Fibroblast of upper back skin (primary cell): ENCODE data around the gene ARHGAP28.
A peak's percentile ranks its signal among the peaks of the same experiment; 100 is the strongest.
"Not testable (repeated sequence)": the region's sequence is repeated elsewhere in the genome, so short reads cannot be mapped to it uniquely, and the experiment has no call there.

Experiments used
- DNase-seq: peaks from one replicate; pipeline ENCODE4 v3.0.0-alpha.2; 2013

Gene ARHGAP28

DNA sequence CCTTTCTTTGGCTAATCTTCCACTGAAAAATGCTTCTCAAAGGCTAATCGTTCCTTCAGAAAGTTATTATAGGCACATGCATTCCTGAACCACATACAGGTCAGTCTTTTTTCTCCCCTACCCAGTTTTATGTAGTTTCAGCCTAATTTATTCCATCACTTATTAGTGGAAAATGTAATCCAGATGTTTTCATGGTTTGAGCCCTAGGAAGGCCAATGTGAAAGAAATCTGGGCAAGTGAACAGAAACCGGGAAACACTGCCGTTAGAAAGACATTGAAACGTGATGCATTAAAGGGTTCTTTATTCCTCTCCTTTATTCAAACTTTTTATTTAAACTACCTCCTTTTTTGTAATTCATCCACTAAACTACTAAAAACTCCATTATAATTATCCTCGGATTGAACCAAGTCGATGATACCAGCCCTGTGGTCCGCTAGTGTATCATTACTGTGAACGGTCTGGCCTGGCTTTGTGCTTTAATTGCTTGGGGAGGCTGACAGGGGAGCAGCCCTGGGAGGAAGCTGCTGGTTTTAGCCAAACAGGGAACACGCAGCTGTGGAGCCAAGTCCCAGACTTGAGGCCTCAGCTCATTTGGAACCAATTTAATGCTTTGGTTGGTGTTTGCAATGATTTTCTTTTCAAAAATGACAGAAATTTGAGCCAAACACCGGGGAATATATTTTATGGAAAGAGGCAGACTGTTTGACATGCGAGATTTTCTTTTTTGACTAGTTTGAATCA lies 149.2 kb downstream of the ARHGAP28 start:
- peak; percentile 84 for DNase-seq

DNA sequence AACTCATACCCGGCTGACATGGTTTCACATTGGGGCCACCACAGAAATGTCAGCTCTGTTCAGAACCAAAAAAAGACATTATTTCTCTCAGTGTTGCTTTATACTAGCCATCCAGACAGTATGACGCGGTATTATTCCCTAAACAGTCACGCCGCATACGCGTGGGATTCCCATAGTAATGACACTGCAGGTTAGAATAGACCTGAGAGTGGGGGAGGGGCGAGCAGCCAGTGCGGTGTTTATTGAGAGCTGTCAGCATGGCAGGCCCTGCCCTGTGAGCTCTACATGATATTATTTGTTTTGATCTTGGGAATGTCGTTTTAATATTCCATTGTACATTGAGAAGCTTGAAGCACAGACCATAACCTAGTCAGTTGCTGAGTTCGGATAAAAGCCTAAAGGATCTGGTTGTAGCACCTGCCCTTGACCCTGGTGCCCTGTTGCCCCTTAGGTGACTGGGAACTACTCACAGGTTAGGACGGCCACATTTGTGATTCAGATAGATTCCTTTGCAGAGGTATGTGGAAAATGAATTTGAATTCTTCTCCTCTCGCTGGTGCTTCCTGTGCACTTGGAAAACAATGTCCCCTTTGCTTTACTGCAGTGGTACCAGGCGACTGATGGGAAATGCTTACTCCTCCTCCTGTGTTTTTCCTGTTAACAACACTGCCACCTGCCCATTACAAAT lies 150.1 kb downstream of the ARHGAP28 start:
- no peak for DNase-seq

- peak; percentile 92 for DNase-seq
Observed at GRCh38 chr18:6881034-6881820, 151.7 kb downstream of the ARHGAP28 start.

DNA sequence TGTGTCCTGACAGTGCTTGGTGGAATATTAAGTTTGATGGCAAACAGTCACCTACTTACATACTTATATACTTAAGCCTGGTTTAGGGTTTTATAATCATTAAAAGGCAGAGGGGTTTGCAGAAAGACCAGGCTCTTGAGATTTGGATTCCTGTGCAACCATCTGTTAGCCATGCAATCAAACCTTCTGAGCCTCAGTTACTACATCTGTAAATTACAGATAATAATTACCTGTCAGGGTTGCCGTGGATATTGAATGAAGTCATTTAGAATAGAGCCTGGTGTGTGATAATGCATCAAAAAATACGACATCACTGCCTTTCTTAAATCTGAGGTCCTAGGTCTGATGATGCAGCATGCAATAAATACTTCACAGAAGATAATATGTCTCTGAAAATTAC lies 152.9 kb downstream of the ARHGAP28 start:
- DNase-seq: no peak

DNA sequence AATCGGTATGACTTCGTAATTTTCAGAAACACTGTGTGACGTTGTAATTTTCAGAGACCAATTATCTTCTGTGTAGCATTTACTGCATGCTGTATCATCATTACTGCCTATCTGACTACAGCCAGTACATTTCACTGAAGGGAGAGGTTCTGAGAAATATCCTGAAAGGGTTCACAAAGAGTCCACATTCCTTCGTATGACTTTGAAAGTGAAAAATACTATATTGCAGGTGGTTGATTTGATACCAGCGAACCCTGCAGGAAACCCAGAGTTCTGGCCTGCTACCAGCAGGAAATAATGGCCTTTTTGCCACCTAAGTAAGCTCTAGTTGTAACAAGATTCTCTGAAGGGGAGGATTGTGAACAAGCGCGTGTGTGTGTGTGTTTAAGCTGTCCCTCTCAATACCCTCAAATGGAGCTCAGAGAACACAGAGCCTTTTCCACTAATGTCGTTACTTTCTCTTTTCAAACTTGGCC lies 155.5 kb downstream of the ARHGAP28 start:
- peak; percentile 40 for DNase-seq

DNA sequence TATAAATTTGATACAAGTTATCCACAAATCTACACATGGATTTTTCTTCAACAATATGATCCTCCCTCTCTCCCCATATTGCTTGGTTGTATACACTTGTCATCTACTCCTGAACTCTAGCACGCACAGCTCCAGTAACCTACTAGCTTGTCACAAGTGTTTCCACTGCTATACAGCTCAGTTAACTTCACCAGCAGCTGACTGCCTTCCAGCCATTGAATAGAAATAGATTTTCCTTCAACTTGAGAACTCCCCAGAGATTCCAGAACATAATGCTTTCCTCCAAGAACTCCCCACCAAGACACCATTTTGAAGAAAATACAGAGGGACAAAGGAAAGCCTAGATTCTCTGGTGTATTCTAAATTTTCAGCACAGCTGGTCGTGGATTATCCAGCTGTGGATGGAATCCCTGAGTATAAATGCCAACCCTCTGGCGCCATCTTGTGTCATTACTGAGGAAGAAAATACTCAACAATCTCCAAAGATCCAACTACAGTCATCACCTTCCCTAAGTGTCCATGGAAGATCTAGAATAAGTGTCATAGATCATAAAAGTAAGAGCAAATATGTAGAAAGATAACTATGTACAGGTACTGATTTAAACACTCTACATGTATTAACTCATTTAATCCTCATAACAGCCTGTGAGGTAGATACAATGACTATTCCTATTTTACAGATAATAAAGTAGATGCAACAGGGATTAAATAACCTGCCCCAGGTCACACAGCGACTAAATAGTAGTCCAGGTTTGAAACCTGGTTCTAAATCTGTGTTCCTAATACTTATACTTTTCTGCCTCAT lies 156.7 kb downstream of the ARHGAP28 start:
- peak; percentile 72 for DNase-seq

DNA sequence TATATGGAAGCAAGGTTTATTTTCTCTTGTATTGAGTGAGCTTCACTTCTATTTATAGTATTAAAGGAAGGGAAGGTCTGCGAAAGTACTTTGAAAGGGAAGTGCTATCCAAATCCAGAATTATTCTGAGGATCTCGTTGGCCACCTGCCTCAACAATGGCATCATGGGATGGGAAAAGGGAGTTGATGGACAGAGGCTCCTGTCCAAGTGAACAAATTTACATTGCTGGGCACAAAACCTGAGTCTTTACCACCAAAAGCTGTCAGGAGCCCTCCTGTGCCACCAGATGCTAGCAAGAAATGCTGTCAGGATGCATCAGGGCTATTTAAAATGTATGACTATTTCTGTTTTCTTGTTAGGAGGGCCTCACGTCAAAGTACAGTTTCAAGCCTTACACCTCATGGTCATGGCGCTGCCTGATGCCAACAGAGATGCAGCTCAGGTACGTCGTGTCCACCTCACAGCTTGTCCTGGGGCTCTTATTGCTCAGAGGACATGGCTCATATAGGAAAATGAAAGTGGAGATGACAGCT lies 157.3 kb downstream of the ARHGAP28 start:
- DNase-seq: no peak

DNA sequence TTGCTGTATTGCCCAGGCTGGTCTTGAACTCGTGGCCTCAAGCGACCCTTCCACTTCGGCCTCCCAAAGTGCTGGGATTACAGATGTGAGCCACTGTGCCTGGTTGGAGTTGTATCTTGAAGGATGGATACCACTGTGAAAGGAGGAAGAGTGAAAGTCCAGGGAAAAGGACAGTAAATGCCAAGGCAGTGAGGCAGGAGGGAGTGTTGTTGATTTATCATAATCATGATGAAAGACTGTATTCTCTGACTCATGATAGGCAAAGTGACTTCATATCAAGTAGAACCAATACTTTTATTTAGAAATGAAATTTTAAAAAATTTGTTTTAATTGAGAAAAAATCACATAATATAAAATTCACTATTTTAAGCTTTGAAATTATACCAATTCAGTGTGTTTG lies 162.3 kb downstream of the ARHGAP28 start:
- no peak for DNase-seq

- DNase-seq: no peak
Observed at GRCh38 chr18:6901286-6901926, 171.9 kb downstream of the ARHGAP28 start.

DNA sequence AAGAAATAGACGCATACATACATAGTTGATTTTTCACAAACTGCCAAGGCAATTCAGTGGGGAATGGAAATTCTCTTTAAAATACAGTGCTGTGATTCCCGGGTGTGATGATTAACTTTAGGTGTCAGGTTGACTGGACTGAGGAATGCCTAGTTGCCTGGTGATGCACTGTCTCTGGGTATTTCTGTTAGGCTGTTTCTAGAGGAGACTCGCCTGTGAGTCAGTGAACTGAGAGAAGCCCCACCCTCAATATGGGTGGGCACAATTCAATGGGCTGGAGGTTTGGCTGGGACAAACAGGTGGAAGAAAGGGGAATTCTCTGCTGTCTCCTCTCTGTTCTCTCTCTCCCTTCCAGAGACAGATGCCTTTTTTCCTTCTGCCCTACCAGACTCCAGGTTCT lies 187.6 kb downstream of the ARHGAP28 start:
- DNase-seq: no peak

GRCh38 chr18:6920099-6920955 lies 190.8 kb downstream of the ARHGAP28 start:
- DNase-seq: peak; percentile 73

DNA sequence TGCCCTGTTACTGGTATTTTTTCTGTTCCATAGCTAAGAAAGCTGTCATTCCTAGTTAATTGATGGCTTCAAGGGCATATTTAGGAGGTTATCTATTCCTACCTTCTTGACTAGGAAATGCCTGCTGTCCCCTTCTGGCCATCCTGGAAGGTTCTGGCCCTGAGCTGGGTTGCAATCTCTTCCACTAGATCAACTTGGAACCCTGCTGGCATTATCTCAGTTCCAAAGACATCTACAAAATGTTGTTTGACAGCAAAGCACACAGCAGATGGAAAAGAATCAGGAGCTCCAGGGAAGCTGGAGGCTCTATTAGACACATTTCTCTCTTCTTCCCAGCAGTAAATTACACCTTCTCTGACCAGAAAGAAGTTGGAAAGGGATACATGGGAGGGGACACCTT lies 192.1 kb downstream of the ARHGAP28 start:
- no peak for DNase-seq

DNA sequence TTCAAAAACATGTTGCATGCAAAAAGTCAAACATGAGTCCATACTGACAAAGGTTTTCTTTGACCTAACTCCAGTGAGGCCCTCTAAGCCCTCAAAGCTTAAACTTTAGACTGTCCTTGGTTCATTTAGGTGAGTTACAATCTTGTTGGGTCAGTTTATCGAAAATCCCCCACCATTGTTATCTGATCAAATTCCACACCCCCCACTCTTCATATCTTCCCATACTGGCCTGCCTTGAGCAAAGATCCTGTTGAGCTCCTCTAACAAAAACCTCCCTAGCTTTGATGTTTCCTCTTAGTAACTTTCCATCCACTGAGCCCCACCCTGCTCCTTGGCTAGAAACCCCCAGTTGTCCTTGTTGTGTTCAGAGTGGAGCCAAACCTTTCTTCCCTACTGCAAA lies 193.7 kb downstream of the ARHGAP28 start:
- DNase-seq: no peak

- DNase-seq: no peak
Observed at GRCh38 chr18:6927153-6927552, 197.6 kb downstream of the ARHGAP28 start.

DNA sequence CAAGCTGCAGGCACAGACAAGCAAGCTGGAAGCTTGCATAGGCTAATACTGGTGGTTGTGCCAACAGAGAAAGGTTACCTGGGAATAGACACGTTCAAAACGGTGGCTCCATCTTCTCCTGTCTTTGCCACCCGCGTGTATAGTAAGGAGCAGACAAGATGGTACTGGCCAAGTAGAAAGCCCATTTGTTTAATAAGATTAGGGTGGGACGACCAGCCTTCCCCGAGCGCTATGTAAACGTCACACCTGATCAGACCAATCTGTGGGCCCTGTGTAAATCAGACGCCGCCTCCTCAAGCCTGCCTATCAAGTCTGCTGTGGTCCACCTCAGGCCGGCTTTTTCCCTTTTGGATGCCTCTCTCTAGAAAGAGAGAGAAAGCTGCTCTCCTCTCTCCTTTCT lies 198.8 kb downstream of the ARHGAP28 start:
- DNase-seq: no peak

- no peak for DNase-seq
Observed at GRCh38 chr18:6929370-6930102, 200.0 kb downstream of the ARHGAP28 start.

DNA sequence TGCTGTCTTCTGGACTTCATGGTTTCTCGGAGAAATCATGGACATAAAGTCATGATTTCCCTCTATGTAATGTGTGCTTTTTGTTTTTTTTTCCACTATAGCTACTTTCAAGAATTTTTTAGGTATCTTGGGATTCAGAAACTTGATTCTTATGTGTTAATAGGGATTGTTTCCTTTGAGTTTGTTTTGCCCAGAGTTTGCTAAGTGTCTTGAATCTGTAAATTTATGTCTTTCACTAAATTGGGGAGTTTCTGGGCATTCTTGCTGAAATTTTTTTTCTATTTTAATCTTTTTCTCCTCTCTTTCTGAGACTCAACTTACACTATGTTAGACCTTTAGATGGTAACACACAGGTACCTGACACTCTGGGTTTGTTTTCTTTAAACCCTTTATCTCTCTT lies 205.3 kb downstream of the ARHGAP28 start:
- DNase-seq: no peak

DNA sequence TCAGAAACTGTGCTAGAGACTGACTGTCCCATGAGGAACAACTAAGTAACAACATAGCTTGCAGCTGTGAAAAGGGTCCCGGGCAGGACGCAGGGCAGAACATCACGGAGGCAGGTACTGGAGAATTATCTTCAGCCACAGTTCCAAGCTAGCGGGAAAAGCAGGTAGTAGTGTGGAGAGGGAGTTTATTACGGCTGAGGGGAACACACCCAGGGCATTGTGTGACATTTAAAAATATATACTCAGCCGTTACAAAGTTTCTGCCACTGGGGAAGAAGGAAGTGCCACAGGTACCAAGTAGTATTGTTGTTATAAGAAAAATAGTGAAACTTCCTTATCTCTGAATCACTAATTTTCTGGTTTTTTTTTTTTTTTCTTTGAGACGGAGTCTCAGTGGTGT lies 208.5 kb downstream of the ARHGAP28 start:
- DNase-seq: no peak

GRCh38 chr18:6938403-6938802 lies 208.9 kb downstream of the ARHGAP28 start:
- DNase-seq: not testable (repeated sequence)

GRCh38 chr18:6939972-6940371 lies 210.5 kb downstream of the ARHGAP28 start:
- no peak for DNase-seq
